ENCODE measurements around the gene ATP10A.
"Not testable (repeated sequence)": the region's sequence is repeated elsewhere in the genome, so short reads cannot be mapped to it uniquely, and the experiment has no call there.

Gene ATP10A

DNA sequence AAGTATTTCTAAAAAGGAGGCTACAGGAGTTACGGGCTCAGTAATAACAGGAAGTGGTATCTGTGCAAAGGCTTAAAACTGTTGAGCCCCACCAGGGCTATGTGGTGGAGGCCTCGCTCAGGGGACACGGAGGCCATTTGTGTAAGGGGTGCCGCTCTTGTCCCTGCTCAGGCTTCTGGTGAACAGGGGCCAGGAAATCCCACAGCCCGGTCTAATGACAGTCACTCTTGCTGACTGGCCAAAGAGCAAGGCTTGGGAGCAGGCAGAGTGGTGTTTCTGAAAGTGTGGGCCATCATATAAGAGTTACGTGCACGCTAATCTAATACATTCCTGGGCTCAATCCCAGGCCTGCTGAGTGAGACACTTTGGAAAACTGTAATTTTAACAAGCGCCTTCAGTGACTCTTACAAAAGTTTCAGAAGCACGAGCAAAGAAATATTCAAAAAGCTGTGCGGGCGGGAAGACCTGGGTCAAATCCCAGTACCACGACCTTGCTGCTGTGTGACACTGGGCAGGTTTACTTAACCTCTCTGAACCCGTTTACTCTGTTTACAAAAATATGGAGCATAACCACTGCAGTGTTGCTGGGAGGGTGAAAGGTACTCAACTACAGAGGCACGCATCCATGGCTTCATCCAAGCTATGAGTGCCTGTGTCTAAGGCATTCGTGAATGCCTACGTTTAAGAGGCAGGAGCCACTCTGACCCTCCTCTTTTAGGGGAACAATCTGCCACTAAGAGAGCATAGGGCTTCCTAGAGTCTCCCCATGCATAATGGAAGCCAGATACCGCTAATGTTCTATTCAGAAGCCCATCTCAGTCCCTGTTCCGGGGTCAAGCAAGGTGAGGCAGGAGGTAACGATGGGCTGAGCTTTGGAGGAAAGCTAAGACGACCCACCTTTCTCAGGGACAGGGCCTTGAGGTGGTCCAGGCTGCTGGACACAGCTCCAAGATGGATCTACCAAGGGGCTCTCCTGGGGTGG lies 2.0 kb downstream of the ATP10A start:
- no peak for DNase-seq

DNA sequence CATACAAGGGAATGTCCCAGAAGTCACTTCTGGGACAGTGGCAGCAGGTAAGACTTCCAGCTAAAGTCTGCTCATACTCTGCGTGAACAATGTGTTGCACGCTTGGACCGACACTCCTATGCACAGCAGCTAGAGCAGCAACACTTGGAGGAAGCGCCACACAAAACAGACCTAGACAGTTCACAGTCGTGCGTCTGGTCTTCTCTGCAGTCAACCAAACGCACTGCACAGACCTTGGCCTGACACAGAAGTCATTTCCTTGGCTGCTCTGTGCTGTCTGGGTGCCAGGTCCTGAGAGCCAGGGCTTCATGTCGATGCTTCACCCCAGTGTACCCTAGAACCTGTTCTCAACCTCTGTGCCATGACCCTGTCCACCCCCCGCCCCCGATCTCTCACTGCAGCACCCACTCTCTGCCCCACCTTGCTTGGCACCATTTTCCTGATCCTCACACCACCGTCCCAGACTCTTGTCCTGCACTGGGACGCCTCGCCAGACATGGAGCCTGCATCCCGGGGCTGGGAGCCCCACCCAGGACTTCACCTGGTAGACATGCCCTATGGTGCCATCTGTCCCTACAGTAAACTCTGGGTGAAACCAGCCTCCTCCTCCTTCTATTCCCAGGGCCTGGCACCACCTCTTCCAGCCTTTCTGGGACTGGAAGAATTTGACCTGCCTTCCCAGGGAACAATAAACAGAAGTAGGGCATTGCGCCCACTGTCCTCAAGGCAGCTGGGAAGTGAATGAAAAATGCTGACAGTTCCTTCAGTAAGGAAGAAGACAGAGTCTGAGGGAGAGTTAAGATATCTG lies 3.1 kb downstream of the ATP10A start:
- no peak for DNase-seq

DNA sequence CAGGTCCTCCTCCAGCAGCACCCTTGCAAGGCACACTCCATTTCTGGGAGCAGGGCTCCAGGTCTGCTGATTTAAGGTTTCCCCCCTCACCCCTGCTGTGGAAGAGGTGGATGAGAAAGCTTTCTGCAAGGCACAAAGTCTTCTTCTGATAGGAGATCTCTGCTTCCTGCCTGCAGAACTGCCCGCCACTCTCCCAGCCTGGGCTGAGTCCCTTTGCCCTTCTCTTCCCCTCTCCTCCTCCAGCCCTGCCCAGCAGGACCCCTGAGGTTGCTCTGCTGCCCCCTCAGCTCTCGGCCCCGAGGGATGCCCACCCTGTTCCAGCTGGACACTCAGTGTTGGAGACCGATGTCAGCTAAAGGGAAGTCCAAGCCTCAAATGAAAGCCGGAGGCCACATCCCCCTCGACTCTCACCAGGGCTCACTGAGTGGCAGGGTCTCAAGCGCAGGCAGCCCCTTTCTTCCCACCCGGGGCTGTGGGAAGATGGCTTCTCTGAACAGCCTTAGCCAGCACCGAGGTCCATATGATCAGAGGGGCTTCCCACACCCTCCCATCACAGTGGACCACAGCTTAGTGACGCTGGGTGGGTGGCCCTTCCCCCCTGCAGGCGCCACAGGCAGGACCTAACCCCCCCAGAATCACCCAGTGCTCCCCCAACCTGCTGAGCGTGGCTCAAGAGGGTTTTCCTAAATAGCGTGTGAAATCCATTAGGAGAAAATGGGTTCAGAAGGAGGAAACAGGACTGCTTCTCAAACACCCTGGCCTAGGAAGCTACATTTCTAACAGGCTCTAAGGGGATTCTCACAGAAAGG lies 4.0 kb downstream of the ATP10A start:
- DNase-seq, result no peak

- DNase-seq, result not testable (repeated sequence)
Observed at GRCh38 chr15:25856059-25856458, 7.1 kb downstream of the ATP10A start.

- DNase-seq, result no peak
Observed at GRCh38 chr15:25852661-25853524, 10.2 kb downstream of the ATP10A start.

- no peak for DNase-seq
Observed at GRCh38 chr15:25852027-25852426, 11.1 kb downstream of the ATP10A start.

GRCh38 chr15:25850154-25851111 lies 12.7 kb downstream of the ATP10A start:
- peak in 1 of 58 donors; percentile 11 for DNase-seq

GRCh38 chr15:25849157-25849921 lies 13.8 kb downstream of the ATP10A start:
- DNase-seq, result no peak

GRCh38 chr15:25848784-25849156 lies 14.4 kb downstream of the ATP10A start:
- no peak for DNase-seq

GRCh38 chr15:25848325-25848724 lies 14.8 kb downstream of the ATP10A start:
- DNase-seq, result no peak

- no peak for DNase-seq
Observed at GRCh38 chr15:25847051-25847450, 16.1 kb downstream of the ATP10A start.

- DNase-seq, result no peak
Observed at GRCh38 chr15:25846377-25846776, 16.8 kb downstream of the ATP10A start.

DNA sequence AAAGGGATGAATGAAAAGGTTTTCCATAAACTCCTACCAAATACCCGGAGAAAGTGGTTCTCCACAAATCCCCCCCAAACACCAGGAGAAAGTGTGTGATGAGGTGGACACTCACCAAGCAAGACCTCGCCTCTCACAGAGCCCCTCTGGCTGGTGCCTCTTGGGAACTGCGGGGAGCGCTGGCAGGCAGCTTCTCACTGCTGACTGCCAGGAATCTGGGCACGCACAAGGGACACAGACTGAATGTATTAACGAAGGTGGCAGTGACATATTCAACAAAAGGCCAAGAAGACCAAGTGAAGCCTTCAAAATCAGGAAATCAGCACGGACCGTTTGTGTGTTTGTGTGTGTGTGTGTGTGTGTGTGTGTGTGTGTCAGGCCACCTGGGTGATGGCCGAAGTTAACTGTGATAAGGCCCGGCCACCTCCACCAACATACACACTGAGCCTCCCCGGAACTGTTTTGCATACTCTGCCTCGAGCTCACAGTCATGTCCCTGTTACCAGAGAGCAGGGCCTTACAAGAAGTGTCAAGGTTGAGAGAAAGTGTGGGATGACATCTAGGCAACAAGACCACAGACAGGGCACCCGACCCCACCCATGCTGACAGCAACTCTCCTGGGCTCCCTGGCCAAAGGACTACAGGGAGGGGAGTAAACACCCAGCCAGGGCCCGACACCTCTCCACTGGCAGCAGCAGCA lies 18.0 kb downstream of the ATP10A start:
- no peak for DNase-seq

DNA sequence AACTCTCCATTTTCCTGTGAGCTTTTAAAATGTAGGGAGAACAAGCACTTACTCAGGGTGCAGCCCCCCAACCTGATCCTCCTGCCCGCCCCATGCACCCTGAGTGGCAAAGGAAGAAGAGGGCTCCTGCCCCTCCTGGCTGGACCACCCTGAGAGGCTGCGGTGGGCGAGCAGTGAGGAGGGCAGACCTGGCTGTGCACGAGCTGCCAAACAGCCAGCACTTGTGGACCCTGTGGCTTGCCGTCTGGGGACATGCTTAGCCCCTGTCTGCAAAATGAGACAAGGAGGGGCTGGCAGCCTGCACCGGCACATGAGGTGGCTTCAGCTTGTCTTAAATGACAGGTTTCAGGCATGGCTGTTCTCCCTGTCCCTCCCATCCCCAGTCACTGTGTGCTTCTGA lies 18.6 kb downstream of the ATP10A start:
- DNase-seq, result no peak

DNA sequence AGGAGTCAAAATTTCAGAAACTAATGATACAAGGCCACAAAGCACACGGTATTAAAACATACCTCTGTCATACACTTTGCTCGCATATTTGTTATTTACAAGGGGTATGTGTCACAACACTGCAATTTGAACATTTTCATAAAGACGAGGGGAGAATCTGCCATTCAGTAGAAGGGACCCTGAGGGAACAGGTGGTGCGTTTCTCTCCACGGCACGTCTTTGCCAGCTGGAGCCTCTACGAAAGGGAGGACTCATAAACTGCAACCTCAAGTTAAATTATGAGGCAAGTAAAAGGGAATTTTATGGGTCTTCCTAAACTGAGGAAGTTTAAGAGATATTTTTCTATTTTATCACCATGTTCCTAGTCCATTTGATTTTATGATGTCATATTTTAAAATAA lies 19.1 kb downstream of the ATP10A start:
- DNase-seq, result no peak

DNA sequence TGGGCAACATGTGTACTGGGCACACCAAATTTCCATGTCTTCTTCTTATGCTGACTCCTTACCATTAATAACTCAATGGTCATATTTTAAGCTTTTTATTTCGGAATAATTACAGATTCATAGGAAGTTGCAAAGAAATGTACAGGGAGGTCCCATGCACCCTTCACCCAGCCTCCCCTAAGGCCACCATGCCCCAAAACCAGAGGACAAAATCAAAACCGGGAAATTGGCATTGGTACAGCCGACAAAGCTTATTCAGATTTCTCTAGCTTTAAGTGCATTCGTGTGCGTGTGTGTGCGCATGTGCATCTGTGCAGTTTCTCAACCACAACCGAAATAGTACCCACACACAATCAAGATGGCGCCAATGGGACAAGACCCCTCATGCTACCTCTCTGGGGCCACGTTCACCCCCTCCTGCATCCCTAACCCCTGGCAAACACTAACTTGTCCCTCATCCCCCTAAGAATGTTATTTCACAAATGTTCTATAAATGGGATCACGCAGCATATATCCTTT lies 23.4 kb downstream of the ATP10A start:
- no peak for DNase-seq

DNA sequence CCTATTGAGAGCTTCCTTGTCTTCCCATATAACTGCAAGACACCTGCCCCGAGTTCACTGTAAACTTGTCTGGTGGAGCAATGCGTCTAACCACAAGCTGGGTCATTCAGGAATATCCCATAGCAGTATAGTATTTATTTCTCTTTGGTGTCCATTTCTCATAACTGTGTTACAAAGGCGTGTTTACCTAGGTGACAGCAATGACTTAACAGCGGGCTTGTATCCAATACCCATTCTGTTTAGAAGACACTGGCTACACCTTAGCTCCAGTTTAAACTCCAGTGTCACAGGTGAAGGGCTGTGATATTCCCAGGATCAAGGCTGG lies 24.3 kb downstream of the ATP10A start:
- no peak for DNase-seq

Measured in anterior cingulate cortex (tissue), 58 donors.